GM18909 (cell line): ENCODE data around the gene SLC2A4.
"Not testable (repeated sequence)": the region's sequence is repeated elsewhere in the genome, so short reads cannot be mapped to it uniquely, and the experiment has no call there.

ENCODE experiments used
- ATAC-seq: cut with Tn5 transposase; IDR thresholded peaks from one replicate; pipeline ENCODE4 v1.9.1; 2021; ENCODE audit warnings: mild to moderate bottlenecking; ENCODE audit not compliant: unreplicated experiment, poor library complexity

The SLC2A4 gene

DNA sequence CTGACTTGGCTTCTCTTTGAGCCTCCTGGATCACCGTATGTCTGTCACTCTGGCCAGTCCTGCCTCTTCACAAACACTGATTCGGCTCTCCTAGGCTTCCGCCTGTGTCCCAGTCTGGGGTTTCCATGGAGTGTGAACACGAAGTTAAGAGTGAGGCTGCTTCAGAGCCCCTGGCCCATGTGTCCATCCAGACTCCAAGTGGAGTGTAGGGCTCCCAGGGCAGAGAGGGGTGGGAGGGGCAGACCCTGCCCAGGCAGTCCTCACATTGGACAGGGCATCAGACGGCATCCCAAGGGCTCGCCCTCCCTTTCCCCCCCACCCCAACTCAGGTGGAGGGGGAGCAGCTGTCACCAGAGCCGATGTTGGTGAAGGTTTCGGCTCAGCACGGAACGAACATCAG lies 37.7 kb upstream of the SLC2A4 start:
- not testable (repeated sequence) for ATAC-seq

DNA sequence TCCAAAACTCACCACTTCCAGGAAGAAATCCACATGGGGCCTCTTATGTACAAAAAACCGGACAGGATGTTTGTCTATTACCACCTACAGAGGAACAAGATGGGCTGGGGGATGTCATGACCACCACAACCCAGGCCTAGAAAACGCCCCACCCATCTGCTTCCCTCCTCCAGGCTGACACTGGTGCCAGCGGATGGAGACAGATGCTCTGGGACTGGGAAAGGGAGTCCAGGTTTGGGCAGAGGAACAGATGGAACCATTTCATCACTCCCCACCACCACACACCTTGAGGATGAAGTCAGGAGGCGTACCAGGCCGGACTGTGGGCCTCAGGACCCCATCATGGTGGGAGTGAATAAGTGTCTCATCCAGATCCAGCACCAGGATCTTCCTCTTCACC lies 34.7 kb upstream of the SLC2A4 start:
- ATAC-seq, result no peak

DNA sequence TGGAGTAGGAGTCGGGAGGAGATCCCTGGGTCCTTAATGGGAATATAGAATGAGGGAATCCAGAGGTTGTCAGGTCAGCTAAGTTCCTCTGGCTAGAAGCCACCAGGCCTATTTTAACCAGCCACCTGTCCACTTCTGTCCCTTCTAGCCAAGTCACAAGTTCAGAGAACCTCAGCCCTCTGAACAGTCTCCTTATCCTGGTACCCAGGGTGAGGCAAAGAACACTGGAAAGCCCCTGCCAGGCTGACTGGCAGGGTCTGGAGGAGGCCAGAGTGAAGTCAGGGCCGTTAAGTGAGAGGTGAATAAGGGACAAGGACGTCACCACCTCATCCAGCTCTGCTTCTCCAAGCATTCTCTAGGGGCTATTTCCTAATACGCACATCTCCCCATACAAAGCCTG lies 32.7 kb upstream of the SLC2A4 start:
- ATAC-seq, result no peak

DNA sequence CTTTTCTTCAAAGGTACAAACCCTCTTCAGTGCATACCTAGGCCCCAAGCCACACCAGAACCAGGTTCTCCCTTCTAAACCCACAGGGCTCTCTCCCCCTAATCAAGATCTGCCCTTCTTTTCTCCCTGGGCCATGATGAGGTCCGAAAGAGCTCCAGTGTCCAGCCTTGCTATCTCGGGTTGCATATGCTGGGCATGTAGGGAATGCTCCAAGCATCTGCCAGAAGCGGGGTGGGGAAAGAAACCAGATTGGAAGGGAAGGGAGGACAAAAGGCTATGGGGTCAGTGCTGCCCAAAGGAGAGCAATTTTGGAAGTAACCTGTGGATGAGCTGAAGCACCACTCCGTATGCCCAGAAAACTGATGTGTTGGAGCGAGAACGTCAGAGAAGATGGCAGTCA lies 32.3 kb upstream of the SLC2A4 start:
- ATAC-seq, result no peak

DNA sequence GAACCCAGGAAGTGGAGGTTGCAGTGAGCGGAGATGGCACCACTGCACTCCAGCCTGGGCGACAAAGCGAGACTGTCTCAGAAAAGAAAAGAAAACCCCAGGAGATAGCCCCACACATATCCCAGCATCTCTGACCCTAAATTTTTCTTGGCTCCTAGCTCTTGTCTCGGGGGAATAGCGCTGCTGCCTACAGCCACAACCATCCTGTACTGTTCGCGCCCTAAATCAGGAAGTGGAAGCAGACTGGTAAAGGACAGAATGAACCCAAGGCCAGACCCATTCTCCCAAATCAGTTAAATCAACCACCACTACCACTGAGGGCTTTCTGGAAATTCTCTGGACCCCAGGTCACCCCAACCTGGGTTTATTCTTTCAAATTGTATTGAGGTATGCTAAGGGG lies 31.7 kb upstream of the SLC2A4 start:
- ATAC-seq, result no peak

DNA sequence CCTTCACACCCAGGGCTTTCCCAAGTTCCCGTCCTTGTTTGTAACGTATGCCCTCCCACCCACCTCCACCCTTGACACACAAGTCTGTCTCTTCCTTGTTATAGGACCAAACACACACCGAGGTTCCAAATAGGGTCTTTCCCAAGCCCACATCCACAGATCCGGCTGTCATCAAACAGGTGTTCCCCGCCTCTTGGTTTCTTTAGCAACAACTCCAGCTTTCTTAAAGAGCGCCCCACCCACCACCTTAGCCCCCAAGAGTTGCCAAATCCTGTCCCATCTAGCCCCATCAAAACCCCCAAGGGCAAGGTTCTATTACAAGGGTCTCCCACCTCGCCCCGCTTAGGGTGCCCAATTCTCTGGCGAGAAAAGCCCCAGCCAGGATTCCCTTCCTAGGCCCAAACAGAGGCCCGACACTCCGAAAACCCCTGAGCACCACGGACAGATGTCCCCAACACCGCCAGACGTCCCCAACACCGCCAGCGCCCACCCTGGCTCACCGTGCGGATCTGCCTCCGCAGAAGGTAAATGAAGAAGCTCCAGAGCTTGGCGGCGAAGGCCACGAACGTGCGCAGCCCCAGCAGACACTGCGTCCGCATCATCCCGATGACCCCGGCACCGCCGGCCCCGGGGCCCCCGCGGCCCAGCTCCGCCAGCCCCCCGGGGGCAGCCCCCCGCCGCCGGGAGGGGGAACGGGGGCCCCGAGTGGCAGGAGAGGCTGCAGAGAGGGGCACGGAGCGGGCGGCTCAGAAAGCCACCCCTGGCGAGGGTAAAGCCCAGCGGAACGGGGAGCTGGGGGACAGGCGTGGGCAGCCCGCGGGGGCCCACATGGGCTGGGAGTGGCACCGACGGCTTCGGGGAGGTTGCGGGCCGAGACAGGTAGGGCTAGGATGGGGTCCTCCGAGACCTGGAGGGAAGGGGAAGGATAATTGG lies 30.6 kb upstream of the SLC2A4 start:
- ATAC-seq, result no peak

DNA sequence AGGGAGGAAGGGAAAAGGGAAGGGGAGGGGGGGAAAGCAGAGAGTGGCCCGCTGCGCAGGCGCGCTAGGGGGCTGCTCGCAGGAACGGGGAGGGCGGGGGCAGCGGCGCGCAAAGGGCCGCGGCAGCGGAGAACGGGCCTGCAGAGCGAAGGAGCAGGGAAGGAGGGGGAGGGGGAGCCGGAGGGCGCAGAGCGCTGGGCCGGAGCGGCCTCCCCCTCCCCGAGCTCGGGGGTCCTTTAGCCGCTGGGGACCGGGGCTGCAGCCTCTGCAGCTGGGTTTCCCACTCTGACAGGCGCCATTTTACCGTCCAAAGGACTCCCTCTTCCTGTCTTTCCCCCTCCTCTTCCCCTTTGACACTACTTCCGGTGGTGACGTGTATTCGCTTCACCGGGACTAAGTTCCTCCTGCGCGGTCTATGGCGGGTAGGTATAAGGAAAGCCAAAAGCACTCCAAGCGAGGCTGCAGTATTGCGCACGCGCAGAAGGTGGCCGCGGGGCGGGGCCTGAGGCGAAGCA lies 29.8 kb upstream of the SLC2A4 start, which contains the start of gene CTDNEP1:
CTDNEP1 (minus strand) TSS at position 74 of the 515 bp plus-strand sequence. CDS start 438 bp downstream, outside the sequence.
- peak; percentile 79 for ATAC-seq

DNA sequence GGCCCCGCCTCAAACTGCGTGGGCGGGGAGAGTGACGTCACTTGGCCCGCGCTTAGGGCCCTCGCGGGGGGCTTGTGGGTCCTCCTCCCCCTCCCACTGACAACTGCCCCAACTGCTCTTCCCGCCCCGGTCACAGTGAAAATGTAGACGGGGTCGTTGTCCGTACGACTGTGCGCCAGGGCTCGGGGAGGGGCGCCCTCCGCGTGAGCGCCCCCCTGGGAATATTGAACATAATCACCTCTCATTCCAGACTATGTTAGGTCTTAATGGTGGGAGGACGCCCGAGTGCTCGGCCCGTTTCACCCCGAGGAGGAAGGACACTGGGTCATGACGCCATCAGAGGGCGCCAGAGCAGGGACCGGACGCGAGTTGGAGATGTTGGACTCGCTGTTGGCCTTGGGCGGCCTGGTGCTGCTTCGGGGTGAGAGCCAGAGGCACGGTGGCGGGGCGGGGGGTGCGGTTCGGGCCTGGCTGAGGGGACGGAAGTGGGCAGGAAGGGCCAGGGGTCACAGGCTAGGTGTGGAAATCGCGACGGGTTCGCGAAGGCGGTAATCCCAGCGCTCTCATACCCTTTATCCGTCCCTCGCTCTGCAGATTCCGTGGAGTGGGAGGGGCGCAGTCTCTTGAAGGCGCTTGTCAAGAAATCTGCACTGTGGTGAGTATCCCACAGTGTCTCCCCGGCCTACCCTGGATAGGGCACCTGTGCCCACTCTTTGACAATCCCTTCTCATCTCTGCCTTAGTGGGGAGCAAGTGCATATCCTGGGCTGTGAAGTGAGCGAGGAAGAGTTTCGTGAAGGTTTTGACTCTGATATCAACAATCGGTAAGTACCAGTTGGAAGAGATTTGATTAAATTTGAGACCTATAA lies 29.1 kb upstream of the SLC2A4 start, which contains the start of gene ELP5:
ELP5 (plus strand) TSS at position 40 of the 868 bp plus-strand sequence; CDS start at position 376, 336 bp downstream.
- ATAC-seq, result peak; percentile 63

DNA sequence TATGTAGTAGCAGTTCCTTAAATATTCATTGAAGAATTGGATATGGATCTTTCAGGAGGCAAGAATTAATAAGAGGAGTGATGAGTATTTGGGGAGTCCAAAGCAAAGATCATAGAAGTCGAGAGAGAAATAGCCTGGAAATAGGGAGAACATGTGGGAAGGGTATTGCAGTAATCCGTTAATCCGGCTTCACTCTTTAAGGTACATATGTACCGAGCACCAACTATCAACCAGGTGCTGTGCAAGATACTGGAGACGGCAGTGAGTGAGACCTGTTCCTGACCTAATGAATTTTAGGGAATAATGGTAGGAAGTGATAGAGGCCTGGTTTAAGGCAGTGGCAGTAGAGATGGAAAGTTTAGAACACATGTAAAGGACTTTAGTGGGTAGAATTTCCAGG lies 28.4 kb upstream of the SLC2A4 start:
- ATAC-seq, result no peak

DNA sequence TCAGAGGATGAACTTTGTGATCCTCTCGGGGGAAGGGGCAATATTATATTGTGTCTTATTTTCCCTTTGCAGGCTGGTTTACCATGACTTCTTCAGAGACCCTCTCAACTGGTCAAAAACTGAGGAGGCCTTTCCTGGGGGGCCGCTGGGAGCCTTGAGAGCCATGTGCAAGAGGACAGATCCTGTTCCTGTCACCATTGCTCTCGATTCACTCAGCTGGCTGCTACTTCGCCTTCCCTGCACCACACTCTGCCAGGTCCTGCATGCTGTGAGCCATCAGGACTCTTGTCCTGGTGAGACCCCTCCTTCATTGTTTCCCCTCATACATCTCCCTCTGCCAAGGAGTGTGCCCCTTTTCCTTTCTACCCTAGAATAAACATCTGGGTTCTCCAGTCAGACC lies 27.0 kb upstream of the SLC2A4 start:
- no peak for ATAC-seq

DNA sequence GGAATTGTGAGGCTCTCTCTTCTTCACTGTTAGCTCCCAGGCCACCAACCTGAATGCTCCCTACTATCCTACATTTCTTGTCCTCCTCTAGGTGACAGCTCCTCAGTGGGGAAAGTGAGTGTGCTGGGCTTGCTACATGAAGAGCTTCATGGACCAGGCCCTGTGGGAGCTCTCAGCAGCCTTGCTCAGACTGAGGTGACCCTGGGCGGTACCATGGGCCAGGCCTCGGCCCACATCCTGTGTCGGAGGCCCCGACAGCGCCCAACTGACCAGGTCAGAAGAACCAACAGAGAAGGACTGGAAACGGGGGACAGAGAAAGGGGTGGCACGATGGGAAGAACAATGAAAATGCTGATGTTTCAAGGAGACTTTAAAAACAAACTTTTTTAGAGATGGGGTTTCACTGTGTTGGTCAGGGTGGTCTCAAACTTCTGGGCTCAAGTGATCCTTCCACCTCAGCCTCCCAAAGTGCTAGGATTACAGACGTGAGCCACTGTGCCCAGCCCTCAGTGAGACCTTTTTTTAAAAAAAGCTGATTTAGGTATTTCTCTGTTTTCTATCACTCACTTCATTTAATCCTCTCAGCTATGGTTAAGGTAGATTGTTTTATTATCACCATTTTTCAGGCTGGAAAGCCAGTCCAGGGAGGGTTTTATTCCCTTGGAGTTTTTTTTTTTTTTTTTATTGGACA lies 24.6 kb upstream of the SLC2A4 start:
- no peak for ATAC-seq

DNA sequence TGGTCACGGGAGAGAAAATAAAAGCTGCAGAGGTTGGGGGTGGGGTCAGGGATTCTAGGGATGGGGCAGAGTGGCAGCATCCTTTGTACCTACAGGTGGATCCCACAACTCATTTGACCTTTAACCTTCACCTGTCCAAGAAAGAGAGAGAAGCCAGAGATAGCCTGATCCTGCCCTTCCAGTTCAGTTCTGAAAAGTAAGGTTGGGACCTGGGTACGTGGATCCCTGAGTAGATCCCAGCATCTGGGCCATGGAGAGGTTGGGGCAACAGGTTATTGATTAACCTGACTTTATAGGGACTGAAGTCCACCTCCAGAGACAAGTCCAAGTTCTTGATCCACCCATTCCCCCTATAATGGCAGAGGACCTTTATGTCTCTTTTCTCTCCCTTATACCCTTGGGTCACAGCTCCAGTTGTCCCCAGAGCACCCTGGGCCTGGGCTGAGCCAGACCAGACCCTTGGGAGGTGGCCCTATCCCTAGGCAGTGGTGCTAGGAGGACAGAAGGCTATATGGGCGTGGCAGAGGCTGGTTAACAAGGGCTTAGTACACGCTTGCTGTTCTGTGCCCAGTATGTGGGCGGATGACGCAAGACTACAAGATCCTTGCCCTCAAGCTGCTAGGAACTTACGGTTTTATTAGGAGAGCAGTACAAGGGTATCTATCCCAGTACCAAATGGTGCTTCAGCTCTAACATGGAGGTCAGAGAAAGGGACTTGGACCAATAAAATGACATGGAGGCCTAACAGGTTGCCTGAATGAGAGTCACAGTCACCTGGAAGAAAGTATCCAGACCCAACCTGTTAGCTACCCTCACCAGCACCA lies 22.6 kb upstream of the SLC2A4 start:
- no peak for ATAC-seq

DNA sequence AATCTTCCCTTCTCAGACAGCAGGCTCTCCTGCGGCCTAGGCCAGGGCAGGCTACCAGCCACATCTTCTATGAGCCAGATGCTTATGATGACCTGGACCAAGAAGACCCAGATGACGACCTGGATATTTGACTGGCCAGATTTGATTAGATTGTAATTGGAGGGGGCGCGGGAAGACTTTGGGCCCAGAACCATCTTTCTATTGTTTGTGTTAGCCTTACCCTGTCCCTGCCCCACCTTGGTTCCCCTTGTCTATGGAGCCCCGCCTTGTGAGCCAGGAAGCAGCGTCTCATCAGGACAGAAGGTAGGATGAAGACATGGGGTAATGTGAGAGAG lies 22.0 kb upstream of the SLC2A4 start:
- ATAC-seq, result no peak

DNA sequence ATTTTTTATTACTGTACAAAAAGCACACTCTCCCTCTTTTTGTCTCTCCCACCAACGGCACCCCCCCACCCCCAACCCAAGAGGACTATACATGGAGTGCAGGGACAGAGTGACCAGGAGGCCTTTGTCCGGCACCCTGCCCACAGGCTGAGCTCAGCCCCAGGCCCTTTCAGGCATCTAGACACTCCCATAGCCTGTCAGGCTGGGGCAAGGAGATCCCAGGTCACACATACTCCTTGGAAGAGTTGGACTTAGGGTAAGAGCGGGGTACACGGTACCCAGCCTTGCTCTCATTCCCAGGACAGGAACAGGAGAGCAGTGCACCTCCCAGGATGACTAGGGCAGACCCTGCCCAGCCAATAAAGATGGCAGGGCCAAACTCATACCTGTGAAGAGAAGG lies 21.4 kb upstream of the SLC2A4 start:
- ATAC-seq, result no peak

DNA sequence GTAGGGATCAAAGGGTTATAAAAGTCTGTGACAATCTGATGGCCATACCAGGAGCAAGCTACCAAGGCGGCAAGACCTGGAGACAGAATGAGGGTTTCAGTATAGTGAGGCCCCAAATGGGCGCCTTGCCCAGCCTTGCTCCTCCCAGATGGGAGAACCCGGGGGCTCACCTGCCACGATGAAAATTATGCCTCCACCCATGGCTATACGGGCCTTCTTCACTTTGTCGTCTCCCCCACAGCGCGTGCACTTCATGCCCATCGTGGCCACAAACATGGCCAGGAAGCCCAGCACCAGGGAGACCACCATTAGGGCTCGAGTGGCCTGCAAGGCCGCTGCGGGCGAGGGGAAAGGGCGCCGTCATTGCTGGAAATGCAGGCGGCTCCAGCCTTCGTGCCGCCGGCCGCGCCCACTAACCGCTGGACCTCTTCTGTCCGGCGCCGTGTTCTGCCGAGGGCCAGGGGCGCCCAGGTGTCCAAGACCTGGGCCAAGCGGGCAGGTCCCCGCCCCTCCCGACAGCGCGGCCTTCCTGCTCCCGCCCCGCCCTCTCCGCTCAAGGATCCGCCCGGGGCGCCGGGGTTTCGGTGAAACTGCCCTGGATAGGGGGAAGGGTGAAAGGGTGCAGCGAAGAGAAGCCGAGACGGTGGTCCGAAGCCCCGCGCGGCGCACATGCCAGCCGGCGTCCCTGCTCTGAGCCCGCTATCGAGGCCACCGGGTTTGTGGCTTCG lies 20.7 kb upstream of the SLC2A4 start:
- no peak for ATAC-seq

DNA sequence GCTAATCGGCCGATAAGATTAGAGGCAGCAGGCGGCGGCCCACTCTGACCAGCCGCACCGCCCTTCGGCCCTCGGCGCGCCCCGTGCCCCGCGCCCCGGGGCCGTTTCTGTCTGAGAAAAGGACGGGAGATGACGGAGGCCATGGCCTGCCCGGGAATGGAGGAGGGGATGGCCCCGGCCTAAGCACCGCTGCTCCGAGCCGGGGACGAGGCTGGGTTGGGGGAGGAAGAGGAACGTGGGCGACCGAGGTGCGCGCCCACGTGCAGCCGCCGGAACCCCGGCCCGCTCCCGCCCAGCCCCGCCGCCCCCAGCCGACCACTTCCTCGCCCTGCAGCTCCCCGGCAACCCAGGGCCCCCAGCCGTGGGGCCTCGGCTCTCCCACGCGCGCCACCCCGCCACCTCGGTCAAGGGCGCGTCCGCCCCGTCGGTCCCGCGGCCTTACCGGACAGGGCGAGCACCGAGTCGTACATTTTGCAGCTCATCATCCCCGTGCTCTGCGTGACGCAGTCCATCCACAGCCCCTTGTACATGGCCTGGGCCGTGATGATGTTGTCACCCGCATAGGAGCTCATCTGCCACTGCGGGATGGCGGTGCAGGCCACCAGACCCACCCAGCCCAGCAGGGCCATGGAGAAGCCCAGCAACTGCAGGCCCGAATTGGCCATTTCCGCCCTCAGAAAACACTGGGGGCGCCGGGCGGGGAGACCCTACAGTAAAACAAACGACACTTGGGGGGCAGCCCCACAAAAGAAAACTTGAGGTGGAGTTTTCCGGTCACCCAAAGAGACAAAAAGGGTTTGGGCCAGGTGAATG lies 19.9 kb upstream of the SLC2A4 start:
- no peak for ATAC-seq

DNA sequence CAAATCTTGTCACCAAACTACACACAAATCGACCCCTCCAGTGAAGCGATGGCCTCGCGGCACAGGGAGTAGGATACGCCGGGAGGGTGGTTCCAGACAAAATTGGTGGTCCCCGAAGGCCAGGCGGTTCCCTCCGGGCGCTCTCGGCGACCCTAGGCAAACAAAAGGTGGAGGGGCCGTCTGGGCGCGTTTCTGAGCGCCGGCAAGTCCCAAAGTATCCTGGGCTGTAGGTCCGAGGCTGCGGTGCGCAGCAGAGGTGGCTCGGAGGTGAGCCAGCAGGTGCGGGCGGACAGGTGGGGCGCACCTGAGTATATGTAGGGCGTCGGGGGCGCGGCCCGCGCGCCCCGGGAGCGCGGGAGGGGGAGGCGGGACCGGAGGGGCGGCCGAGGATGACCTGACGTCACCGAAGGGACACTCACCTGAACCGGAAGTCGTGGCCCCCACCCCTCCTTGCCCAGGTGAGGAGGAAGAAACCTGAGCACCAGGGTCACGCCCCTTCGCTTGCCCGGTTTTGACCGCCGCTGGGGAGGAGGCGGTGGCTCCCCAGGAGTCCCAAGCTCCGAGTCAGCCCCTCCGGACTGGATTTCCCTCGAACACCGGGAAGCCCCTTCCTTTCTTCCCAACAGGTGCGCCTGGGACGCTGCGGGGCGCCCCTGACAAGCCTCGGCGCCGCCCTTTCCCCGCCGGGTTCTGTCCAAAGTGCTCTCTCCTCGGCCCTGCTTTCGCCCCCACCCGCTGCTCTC lies 19.2 kb upstream of the SLC2A4 start, which contains the start of gene CLDN7:
CLDN7 (minus strand) TSS at position 287 of the 743 bp plus-strand sequence. CDS start 435 bp downstream, outside the sequence.
- no peak for ATAC-seq
